HG02642 (cell line): ENCODE data around the gene ATAD2B.

ENCODE experiments used
- ATAC-seq: cut with Tn5 transposase; IDR thresholded peaks from one replicate; pipeline ENCODE4 v1.9.1; 2021; ENCODE audit warnings: mild to moderate bottlenecking; ENCODE audit not compliant: unreplicated experiment, poor library complexity

The ATAD2B gene

GRCh38 chr2:23915327-23915726 is 11.6 kb downstream of the ATAD2B start:
- ATAC-seq = no peak

GRCh38 chr2:23912054-23912453 is 14.9 kb downstream of the ATAD2B start:
- ATAC-seq = no peak

- no peak for ATAC-seq
Observed at GRCh38 chr2:23905155-23905554, 21.8 kb downstream of the ATAD2B start.

- ATAC-seq = no peak
Observed at GRCh38 chr2:23904692-23905091, 22.2 kb downstream of the ATAD2B start.

GRCh38 chr2:23904215-23904614 is 22.7 kb downstream of the ATAD2B start:
- no peak for ATAC-seq

GRCh38 chr2:23903034-23903433 is 23.9 kb downstream of the ATAD2B start:
- ATAC-seq = no peak

GRCh38 chr2:23901966-23902846 is 24.7 kb downstream of the ATAD2B start:
- ATAC-seq = no peak

GRCh38 chr2:23900541-23901322 is 26.2 kb downstream of the ATAD2B start:
- no peak for ATAC-seq

- no peak for ATAC-seq
Observed at GRCh38 chr2:23900133-23900532, 26.8 kb downstream of the ATAD2B start.

- no peak for ATAC-seq
Observed at GRCh38 chr2:23871206-23871605, 55.7 kb downstream of the ATAD2B start.

- ATAC-seq = no peak
Observed at GRCh38 chr2:23867449-23867848, 59.5 kb downstream of the ATAD2B start.

GRCh38 chr2:23862716-23863426 is 64.1 kb downstream of the ATAD2B start:
- ATAC-seq = no peak

GRCh38 chr2:23861952-23862351 is 65.0 kb downstream of the ATAD2B start:
- no peak for ATAC-seq

- no peak for ATAC-seq
Observed at GRCh38 chr2:23859983-23860382, 66.9 kb downstream of the ATAD2B start.

- ATAC-seq = no peak
Observed at GRCh38 chr2:23859234-23859633, 67.7 kb downstream of the ATAD2B start.

- ATAC-seq = peak; percentile 76
Observed at GRCh38 chr2:23850564-23851256, 76.2 kb downstream of the ATAD2B start.

- no peak for ATAC-seq
Observed at GRCh38 chr2:23844905-23845304, 82.0 kb downstream of the ATAD2B start.

- ATAC-seq = no peak
Observed at GRCh38 chr2:23843051-23843976, 83.6 kb downstream of the ATAD2B start.

GRCh38 chr2:23839919-23840578 is 86.9 kb downstream of the ATAD2B start:
- ATAC-seq = no peak
